Lower leg skin (tissue), 4 donors: ENCODE data around the gene LCMT1. TPM values are rescaled to one million over a fixed set of nuclear protein-coding genes. Genes with fewer than 3 reads are reported as not detected.

Experiments
- DNase-seq, 2 donors: peaks; one replicate each; pipeline ENCODE4 v3.0.0-alpha.2; 2019; ENCODE audit warnings: low spot score in 2 of 2
- H3K4me3 ChIP-seq: fragments of 200-600 bp; sonication (generic); 2 replicates; pipeline ENCODE4 v1.5.1; 2017; ENCODE audit warnings: mild to moderate bottlenecking, low read depth; ENCODE audit not compliant: poor library complexity, severe bottlenecking
- CTCF ChIP-seq, 3 donors: fragments of 450-650 bp; IDR thresholded peaks; one replicate each; pipeline ENCODE4 v1.5.1; 2016; ENCODE audit warnings: antibody characterized with exemption in 3 of 3, mild to moderate bottlenecking in 3 of 3, moderate library complexity in 2 of 3
- POLR2A ChIP-seq, 2 donors: fragments of 450-650 bp; IDR thresholded peaks; one replicate each; pipeline ENCODE4 v1.6.1; 2016 to 2017; ENCODE audit warnings: antibody characterized with exemption in 2 of 2, mild to moderate bottlenecking in 1 of 2, moderate library complexity in 1 of 2
- WGBS, 2 donors: methylation state at CpG; one replicate each; pipeline ENCODE4 v1.1.5; 2018; 5-methylcytosine and 5-hydroxymethylcytosine counted together
- intact Hi-C: fragments of 100-400 bp; cut with DNase I; formaldehyde crosslinking; loops from one replicate; pipeline ENCODE4 v1.15.0; 2023; ENCODE audit warnings: low total_unique reads
- total RNA-seq, 4 donors: library from RNA; depleted of rRNA; stranded (reverse); fragments of >200 nt; gene quantifications; one replicate each; pipeline ENCODE4 v1.1.0, GENCODE V29; 2016

The LCMT1 gene
- total RNA-seq, 4 donors from 2014 or later, result 33.6 to 46.8 (median 38.2) TPM

- intact Hi-C loops, result no loop called here
- WGBS, 2 donors, result 50 to 53% methylated on average over 5 of the region's 5 CpGs
- DNase-seq, result no peak
- H3K4me3 ChIP-seq, result no peak overlapping the region
- TF ChIP-seq CTCF (IDR thresholded peaks at IDR 0.05) (no peak), POLR2A (IDR thresholded peaks at IDR 0.05) (no peak)
Measured at GRCh38 chr16:25089351-25089750, 22.2 kb upstream of the LCMT1 start.

DNA sequence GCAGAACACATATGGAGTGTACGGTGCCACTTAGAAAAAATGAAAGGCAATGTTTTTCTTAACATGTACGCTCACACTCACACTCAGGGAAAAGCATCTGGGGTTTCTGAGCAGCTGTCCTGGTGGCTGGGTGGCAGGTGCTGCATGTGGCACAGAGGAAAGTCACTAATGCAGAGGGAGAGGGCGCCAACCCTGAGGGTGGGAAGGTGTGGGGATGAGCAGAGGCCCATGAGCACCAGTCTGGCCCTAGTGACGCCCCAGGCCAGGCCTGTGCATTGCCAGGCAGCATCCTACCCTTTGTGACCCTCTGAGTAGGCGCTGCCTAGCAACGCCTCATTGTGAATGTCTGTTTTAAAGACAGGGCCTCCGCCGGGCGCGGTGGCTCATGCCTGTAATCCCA is 19.1 kb upstream of the LCMT1 start:
- no peak for TF ChIP-seq CTCF (IDR thresholded peaks at IDR 0.05)
- no peak for TF ChIP-seq POLR2A (IDR thresholded peaks at IDR 0.05)
- intact Hi-C loops, result no loop called here
- no peak overlapping the region for H3K4me3 ChIP-seq
- DNase-seq, result no peak
- 84 to 85% methylated on average over 10 of the region's 10 CpGs for whole genome bisulfite sequencing, 2 donors

GRCh38 chr16:25093208-25094061 is 18.1 kb upstream of the LCMT1 start:
- peak in 1 of 2 donors; percentile 21 for DNase-seq
- TF ChIP-seq CTCF (IDR thresholded peaks at IDR 0.05) (no peak), POLR2A (IDR thresholded peaks at IDR 0.05) (no peak)
- no peak overlapping the region for H3K4me3 ChIP-seq
- intact Hi-C loops, result no loop called here
- 85 to 86% methylated on average over 10 of the region's 10 CpGs for whole genome bisulfite sequencing, 2 donors

DNA sequence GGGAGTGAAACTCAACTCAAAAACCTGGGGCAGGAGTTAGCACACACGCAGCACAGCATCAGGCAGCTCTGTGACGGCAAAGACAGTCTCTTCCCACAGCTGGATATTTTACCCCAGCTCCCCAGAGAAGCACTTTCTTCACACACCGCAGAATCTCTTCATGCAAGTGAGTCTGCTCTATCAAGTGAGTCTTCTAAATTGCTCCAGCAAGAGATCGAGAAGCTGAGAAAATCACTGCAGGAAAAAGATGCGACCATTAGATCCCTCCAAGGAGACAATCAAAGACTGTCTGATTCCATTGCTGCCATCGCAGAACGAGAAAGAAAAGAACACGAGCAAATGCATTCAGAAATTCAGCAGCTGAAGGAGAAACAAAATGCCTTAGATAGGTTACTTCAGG is 16.9 kb upstream of the LCMT1 start:
- TF ChIP-seq POLR2A (IDR thresholded peaks at IDR 0.05), result no peak
- no peak overlapping the region for H3K4me3 ChIP-seq
- intact Hi-C loops, result no loop called here
- 68 to 75% methylated on average over 8 of the region's 8 CpGs for WGBS, 2 donors
- DNase-seq, result no peak

- intact Hi-C loops, result no loop called here
- no peak for DNase-seq
- no peak overlapping the region for H3K4me3 ChIP-seq
- WGBS, 2 donors, result 81 to 85% methylated on average over 4 of the region's 4 CpGs
- TF ChIP-seq POLR2A (IDR thresholded peaks at IDR 0.05), result no peak
- no peak for TF ChIP-seq CTCF (IDR thresholded peaks at IDR 0.05)
Measured at GRCh38 chr16:25095636-25096035, 15.9 kb upstream of the LCMT1 start.

- WGBS, 2 donors, result 62 to 67% methylated on average over 5 of the region's 5 CpGs
- TF ChIP-seq CTCF (IDR thresholded peaks at IDR 0.05) (no peak), POLR2A (IDR thresholded peaks at IDR 0.05) (no peak)
- intact Hi-C loops, result no loop called here
- H3K4me3 ChIP-seq, result no peak overlapping the region
- no peak for DNase-seq
Measured at GRCh38 chr16:25097276-25097975, 14.1 kb upstream of the LCMT1 start.
